ENCODE measurements around the gene ZBTB7C.

DNA sequence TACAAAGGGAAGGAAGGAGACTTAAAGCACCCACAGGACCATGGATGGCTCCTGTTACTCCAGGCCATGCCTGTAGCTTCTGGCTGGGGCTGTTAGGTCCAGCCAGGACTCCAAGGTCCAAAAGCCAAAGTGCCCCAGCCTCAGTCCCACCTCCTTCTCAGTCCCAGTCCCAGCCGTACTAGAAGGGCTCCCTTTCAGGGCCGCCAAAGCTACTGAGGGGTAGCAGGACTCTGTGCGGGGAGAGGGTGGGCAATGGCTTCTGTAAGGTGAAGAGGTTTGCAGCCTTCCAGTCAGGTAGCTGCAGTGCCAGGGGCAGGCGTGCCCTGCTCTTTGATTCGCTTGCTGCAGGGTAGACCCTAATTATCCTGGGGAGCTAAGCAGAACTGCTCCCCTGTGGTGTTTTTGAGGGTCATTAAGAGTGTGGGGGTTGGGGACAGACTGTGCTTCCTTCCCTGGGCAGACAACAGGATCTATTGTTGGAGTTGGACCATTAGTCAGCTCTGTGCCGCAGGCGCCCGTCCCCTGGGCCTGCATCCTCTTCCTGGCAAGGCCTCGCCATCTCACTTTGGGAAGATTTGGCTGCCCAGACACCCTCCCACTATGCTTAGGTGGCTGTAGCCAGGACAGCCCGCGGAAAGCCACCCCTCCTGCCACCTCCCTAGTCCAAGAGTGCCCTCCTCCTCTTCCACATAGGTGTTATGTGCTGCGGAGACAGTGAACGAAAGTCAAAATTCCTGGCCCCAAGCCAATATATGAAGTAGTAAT lies 118.8 kb downstream of the ZBTB7C start:
- no peak for TF ChIP-seq TAF1 (IDR thresholded peaks at IDR 0.05; ENCODE audit: low read depth, low read length)
- TF ChIP-seq, protein P1, sequence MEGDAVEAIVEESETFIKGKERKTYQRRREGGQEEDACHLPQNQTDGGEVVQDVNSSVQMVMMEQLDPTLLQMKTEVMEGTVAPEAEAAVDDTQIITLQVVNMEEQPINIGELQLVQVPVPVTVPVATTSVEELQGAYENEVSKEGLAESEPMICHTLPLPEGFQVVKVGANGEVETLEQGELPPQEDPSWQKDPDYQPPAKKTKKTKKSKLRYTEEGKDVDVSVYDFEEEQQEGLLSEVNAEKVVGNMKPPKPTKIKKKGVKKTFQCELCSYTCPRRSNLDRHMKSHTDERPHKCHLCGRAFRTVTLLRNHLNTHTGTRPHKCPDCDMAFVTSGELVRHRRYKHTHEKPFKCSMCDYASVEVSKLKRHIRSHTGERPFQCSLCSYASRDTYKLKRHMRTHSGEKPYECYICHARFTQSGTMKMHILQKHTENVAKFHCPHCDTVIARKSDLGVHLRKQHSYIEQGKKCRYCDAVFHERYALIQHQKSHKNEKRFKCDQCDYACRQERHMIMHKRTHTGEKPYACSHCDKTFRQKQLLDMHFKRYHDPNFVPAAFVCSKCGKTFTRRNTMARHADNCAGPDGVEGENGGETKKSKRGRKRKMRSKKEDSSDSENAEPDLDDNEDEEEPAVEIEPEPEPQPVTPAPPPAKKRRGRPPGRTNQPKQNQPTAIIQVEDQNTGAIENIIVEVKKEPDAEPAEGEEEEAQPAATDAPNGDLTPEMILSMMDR (IDR thresholded peaks at IDR 0.05; ENCODE audit: control extremely low read depth in 1 of 3, insufficient read depth in 1 of 3, low read depth in 1 of 3, low read length in 3 of 3), result no peak
